Activated T-cell treated with anti-CD3 and anti-CD28 coated beads for 1 hour (primary cell): ENCODE data around the gene MUC21.
"Not testable (repeated sequence)": the region's sequence is repeated elsewhere in the genome, so short reads cannot be mapped to it uniquely, and the experiment has no call there.

Source experiments
- DNase-seq: peaks from one replicate; pipeline ENCODE4 v3.0.0-alpha.2; 2020; ENCODE audit warnings: low read depth

The MUC21 gene

DNA sequence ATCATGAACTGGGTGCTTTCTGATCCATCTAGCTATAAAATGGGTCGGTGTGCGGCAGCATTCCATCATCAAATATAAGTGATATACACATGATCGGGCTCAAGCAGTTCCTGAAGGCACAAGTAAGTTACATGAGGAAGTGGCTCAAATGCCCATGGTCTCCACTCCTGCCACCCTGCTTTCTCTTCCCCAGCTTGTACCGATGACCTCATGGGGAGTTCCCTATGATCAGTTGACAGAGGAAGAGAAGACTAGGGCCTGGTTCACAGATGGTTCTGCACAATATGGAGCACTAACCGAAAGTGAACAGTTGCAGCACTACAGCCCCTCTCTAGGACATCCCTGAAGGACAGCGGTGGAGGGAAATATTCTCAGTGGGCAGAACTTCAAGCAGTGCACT is 14.3 kb upstream of the MUC21 start:
- DNase-seq, result not testable (repeated sequence)

GRCh38 chr6:30970946-30971345 is 12.6 kb upstream of the MUC21 start:
- DNase-seq, result no peak

GRCh38 chr6:30972816-30973215 is 10.7 kb upstream of the MUC21 start:
- no peak for DNase-seq

DNA sequence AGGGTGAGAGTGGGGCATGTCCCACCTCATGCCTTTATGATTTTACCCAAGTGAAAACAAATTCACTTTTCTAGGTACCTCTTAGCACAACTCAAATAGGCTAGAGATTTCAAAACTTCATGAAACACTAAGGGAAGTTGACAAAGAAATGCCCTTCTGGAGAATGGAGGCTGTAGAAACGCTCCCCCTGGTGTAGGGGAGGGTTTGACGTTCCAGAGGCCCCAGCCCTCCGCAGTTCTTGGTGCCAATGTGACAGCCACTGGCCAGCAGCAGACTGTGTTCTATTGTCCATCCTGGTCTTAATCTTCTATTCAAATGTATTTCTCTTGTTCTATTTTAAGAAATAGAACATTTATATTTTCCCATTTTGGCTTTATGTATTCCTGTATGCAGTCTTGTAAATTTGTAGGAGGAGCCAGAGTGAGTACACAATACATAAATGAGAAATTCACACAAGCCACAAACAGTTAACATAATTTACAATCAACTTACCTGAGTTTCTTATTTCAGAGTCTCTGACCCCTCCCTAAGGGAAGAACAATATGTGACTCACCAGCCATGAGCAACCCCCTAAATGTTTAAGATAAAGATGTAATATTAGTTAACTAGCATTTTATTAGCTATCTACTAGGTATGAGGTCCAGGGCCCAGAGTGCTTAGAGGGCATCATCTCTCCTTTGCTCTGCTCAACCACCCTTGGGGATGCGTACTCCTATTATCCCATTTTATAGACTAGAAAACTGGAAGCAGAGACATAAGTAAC is 8.8 kb upstream of the MUC21 start:
- DNase-seq, result no peak

- no peak for DNase-seq
These were observed 4.4 kb upstream of the MUC21 start for GRCh38 chr6:30979141-30979540.

- no peak for DNase-seq
These were observed 3.8 kb upstream of the MUC21 start for GRCh38 chr6:30979690-30980089.

GRCh38 chr6:30981942-30982772 is 1.4 kb upstream of the MUC21 start:
- DNase-seq, result no peak

DNA sequence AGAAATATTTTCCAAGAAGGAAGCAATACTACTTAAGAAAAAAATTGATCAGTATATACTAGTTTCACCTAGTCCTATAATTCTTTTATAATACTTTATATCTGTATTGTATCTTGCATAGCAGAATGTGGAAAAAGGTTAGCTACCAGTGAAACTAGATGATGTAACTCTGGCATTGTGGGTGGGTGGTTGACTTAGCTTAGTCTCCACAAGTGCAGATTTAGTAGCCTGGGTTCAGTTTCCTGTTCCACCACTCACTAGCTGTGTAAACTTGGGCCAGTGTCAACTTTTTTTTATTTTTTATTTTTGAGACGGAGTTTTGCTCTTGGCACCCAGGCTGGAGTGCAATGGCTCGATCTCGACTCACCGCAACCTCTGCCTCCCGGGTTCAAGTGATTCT is 2.0 kb downstream of the MUC21 start:
- DNase-seq, result no peak

GRCh38 chr6:30987304-30987703 is 3.8 kb downstream of the MUC21 start:
- no peak for DNase-seq

- no peak for DNase-seq
These were observed 4.8 kb downstream of the MUC21 start for GRCh38 chr6:30988209-30988825.

GRCh38 chr6:30990422-30991086 is 7.0 kb downstream of the MUC21 start:
- no peak for DNase-seq

DNA sequence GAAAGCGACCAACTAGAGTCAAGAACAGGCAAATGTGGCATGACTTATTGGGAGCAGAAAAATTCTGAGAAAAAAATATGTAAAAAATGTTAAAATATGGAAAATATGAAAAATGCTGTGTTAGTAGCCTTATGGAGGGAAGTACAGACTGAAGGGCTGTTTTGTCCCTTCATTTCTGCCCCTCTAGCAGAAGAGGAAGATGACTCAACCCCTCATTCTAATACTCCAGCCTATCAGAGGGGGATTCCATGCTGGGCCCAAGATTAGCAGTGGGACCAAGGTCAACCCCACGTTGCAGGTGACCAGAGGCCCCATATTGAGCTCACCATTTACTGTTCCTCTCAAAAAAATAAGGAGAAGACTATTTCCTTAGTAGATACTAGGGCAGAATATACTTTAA is 8.4 kb downstream of the MUC21 start:
- no peak for DNase-seq

- DNase-seq, result no peak
These were observed 13.8 kb downstream of the MUC21 start for GRCh38 chr6:30997301-30997700.

- DNase-seq, result no peak
These were observed 15.3 kb downstream of the MUC21 start for GRCh38 chr6:30998785-30999184.

- DNase-seq, result not testable (repeated sequence)
These were observed 16.7 kb downstream of the MUC21 start for GRCh38 chr6:31000067-31000860.

DNA sequence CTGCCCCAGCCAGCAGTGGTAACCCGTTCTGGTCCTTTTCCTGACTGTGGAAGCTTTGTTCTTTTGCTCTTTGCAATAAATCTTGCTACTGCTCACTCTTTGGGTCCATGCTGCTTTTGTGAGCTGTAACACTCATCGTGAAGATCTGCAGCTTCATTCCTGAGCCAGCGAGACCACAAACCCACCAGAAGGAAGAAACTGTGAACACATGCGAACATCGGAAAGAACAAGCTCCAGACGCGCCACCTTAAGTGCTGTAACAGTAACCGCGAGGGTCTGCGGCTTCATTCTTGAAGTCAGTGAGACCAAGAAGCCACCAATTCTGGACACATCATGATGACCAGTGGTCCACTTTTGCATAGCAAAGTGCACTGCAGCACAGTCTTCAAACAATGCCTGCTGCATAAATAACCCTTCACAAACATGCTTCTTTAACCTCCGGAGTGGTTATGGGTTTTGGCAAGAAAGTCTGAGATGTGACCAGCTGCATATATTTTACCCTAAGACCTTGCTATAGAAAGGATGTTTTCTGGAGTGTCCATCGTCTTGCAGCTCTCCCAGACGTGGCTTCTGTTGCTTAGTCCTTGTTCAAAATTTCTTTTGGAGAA is 17.9 kb downstream of the MUC21 start:
- no peak for DNase-seq

GRCh38 chr6:31002471-31002870 is 19.0 kb downstream of the MUC21 start:
- no peak for DNase-seq

DNA sequence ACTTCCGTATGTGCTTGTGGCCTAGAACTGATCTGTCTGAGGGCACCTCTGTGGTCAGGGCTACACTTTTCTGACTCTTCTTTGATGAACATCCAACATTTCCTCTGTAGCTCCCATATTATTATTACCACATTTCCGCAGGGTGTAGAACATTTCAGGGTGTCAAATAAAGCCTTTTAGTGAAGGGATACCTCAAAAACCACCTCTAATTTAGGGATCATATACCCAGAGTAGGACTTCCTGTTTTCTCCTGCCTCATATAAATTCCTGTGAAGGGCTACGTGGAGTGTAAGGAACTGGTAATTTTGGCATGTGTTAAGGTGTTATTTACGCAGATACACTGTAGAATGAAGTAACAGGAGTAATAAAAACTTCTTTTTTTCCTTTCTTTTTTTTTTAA is 21.3 kb downstream of the MUC21 start:
- no peak for DNase-seq

DNA sequence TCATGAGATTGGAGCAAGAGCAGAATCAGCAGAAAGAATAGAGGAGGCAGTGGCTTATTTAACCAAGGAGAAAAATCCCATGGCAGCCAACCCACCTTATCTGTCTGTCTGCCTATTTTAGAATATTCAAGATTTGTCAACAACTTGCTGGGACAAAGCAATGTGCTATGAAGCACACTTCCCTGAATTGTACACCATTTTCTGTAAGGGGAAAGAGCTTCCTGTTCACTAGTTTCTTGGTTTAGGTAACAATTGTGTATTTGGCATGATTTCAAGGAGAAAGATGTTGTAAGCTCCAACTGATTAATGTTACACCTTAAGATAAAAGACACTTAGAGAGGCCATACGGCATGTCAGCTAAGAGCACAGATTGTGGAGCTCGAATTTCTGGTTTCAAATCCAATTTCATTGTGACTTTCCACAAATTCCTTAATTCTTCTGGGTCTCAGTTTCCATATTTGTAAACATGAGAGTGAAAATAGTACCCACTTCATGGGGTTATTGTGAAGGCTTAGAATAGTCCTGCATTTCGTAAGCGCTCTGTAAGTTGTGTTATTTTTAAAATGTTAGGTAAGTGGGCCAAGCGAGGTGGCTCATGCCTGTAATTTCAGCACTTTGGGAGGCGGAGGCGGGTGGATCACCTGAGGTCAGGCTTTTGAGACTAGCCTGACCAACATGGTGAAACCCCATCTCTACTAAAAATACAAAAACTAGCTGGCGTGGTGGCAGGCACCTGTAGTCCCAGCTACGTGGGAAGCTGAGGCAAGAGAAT is 21.9 kb downstream of the MUC21 start:
- no peak for DNase-seq

DNA sequence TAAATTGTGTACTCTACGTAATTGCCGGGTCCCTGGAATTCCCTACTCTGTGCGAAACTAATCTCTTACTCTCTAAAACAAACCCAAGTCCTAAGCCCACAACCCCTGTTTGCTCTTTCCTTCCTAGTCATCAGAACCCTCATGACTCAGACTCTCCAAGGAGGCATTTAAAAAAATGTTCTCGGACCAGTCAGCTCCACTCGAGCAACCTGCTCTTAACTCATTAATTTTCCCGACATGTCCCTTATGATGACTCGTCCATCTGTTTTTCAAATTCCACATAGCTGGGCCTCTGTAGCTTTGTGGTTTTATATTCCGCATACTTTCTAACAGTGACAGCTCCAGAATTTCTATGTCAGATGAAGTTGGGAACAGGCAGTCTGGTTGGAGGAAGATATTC is 24.2 kb downstream of the MUC21 start:
- DNase-seq, result no peak
